ENCODE data around the gene MRPL20.

MRPL20 gene

DNA sequence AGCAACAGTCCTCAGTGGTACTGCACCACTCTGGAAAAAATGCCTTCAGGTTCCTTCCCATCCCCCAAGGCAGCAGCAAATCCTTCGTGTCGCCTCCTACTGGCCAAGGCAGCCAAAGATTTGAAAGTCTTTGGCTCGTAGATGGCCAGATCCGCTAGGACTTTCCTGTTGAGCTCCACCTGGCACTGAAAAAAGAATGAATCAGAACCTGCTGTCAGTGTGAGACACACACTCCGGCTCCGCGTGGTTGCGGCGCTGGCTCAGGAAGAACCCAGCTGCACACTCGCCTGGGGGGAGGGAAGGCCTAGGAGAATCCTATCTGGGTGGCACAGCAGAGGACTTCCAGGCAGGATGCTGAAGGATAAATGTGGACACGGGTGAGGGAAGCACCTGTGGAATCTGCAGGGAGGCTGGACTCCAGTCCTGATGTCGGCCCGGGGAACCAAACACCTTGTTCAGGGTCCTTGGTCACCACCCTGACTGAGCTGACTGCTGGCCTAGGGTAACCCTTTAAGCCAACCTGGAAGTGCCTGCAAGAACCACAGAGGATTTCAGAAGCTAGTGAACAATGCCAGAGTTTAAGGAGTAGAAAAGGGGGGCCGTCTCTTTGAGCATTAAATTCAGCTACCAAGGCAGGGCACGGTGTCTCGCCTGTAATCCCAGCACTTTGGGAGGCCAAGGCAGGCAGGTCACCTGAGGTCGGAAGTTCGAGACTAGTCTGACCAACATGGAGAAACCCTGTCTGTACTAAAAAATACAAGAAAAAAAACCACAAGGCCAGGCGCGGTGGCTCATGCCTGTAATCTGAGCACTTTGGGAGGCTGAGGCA, 4.8 kb downstream of the MRPL20 start:
- H3K27ac ChIP-seq, result peak overlapping the region; percentile 80
- TF ChIP-seq ZFX (IDR thresholded peaks at IDR 0.05; ENCODE audit: borderline replicate concordance), result no peak
- TF ChIP-seq, protein P1, sequence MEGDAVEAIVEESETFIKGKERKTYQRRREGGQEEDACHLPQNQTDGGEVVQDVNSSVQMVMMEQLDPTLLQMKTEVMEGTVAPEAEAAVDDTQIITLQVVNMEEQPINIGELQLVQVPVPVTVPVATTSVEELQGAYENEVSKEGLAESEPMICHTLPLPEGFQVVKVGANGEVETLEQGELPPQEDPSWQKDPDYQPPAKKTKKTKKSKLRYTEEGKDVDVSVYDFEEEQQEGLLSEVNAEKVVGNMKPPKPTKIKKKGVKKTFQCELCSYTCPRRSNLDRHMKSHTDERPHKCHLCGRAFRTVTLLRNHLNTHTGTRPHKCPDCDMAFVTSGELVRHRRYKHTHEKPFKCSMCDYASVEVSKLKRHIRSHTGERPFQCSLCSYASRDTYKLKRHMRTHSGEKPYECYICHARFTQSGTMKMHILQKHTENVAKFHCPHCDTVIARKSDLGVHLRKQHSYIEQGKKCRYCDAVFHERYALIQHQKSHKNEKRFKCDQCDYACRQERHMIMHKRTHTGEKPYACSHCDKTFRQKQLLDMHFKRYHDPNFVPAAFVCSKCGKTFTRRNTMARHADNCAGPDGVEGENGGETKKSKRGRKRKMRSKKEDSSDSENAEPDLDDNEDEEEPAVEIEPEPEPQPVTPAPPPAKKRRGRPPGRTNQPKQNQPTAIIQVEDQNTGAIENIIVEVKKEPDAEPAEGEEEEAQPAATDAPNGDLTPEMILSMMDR (IDR thresholded peaks at IDR 0.05), result peak; percentile 87

DNA sequence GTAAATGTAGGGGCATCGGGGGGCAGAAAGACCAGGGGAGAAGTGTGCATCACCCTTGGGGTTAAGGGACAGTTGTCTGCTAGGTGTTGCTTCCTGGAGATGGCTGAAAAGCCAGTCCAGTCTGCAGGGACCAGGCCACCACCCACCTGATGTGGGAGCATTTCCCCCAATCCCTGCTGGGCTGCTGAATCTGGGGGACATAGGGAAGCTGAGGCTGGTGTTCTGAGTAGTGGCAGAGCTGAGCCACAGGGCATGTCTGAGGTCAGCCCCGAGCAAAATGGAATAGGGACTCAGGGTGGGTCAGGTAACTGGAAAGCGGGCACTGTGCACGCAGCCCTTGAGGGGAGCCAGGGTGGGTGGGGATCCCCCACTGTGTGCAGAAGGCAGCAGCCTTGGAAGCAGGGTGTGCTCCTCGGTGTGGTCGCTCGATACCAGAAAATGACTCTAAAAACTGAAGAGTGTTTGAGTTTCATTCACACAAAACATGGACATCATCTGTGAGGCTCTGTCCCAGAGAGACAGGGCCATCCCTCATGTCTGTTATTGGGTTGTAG, 5.6 kb downstream of the MRPL20 start:
- TF ChIP-seq ZFX (IDR thresholded peaks at IDR 0.05; ENCODE audit: borderline replicate concordance), result no peak
- TF ChIP-seq, protein P1 (IDR thresholded peaks at IDR 0.05), result no peak
- H3K27ac ChIP-seq, result peak overlapping the region; percentile 80

DNA sequence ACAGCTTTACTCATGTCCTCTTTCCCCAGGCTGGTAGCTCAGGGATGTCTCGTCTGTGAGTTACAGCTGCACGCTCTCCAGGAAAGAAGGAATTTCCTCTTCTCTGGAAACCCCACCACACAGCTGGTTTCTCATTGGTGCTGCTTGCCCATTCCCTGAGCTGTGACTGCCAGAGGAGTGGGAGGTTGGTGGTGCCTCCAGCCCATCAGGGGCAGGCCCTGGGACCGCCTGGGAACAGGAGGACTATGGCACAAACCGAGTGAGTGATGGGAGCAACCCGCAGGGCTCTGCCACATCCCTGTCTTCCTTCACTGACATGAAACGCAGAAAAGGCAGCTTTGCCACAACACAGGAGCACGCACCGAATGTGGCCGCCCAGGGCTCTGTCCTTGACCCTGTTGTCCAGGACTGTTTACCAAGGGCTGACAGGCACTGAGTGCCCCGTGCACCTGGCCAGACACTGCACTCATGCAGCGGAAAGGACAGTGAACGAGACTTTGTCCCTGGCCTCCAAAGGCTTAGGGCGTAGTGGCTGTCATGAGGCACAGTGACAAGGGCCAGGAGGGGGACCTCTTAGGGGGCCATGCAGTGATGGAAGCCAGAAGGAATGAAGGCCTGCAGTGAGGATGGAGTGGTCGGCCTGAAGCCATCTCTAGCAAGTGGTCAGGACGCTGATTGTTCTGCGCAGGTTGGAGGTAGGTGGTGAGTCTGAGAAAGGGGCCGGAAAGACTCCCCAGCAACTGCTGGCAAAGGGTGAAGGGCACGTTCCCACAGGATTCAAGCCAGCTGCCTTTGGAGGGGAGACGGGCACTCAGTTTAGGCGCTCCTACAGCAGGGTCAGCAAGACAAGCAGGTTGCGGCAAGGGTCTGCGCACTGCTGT, 6.3 kb downstream of the MRPL20 start:
- TF ChIP-seq, protein P1 (IDR thresholded peaks at IDR 0.05), result no peak
- no peak for TF ChIP-seq ZFX (IDR thresholded peaks at IDR 0.05; ENCODE audit: borderline replicate concordance)
- peak overlapping the region; percentile 80 for H3K27ac ChIP-seq

DNA sequence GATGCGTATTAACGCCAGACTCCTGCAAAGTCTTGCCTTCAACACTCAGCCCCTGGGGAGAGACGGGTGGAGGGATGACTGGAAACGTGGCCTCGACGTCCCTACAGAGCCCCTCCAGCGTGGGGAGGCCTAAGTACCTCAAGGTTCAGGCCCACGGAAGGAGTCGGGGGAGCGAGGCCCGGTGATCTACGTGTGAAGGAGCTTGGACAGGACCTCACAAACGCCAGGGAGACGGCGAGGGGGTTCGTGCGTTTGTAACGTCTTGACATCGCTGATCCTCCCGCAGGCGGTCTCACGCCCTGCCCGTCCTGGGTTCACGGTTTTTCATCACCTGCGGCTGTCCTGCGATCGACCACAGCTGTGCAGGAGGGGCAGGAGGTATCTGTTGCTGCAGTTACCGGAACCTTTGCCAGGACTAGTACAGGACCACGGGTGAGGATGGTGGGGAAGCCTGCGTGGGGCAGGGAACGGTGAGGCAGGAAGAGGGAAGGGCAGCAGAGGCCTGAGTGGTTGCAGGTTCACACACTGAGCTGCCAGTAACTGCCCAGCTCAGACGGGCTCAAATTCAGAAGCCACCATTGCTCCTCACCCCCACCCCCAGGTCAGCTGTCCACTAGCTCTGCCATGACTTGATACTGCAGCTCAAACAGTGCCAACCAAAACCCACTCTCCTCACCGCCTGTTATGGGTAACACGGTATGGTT, 7.1 kb downstream of the MRPL20 start:
- TF ChIP-seq, protein P1 (IDR thresholded peaks at IDR 0.05), result no peak
- no peak for TF ChIP-seq ZFX (IDR thresholded peaks at IDR 0.05; ENCODE audit: borderline replicate concordance)
- peak overlapping the region; percentile 80 for H3K27ac ChIP-seq

DNA sequence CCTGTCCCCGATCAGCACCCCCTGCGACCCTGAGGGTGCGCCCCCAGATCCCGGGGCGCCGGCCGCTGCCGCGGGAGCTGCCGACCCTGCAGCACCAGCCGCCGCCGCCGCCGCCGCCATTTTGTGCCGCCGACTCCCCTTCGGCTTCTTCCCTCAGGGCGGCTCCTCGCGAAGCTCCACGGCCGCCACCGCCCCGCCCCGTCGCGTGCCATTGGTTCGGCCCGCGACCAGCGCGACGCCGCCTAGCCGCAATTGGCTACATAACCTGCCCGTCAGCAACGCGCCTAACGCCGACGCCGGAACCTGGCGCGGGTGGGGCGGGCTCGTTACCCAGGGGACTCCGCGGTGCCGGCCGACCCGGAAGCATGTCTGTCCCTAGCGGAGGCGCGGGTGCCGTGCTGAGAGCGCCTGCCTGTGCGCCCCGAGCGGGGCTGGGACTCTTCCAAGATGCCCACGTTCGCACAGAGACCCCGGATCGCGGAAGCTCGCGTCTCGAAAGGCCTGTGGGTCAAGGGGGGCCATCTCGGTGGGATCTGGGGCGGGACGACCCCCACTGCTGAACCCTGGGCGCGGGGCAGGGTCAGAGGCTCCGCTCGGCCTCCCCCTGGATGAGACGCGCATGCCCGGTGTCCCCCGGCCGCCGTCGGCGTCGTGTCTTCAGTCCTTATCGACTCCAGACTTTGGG, 7.8 kb downstream of the MRPL20 start, which contains the start of gene CCNL2:
Gene CCNL2 (minus strand): TSS at position 149 of the 685 bp plus-strand sequence. CDS start 29 bp downstream, at position 120.
- peak within 1 kb of the TSS; percentile 80 for H3K27ac ChIP-seq
- no peak for TF ChIP-seq ZFX (IDR thresholded peaks at IDR 0.05; ENCODE audit: borderline replicate concordance)
- TF ChIP-seq, protein P1 (IDR thresholded peaks at IDR 0.05), result peak; percentile 70

DNA sequence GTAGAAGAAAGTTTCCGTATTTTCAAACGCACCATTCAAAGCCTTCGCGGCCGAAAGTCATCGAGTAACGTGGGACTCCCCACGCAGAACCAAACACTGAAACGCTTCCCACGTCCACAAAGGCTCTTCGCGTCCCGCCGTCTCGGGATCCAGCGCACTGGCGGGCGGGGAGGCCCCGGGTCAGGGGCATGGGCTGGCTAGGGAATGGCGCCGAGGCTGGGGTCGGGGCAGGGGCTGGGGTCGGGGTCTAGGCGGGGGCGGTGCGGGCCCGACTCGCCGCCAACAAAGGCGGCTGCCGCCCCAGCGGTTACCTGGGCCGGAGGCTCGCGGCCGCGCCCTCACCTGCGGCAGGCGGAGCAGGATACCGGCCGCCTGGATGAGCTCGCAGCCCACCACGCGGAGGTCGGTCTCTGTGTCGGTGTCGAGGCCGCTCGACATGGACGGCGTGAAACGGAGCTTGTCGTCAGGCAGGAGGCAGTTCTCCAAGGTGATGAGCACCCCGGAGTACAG, 8.4 kb downstream of the MRPL20 start:
- TF ChIP-seq, protein P1 (IDR thresholded peaks at IDR 0.05), result no peak
- TF ChIP-seq ZFX (IDR thresholded peaks at IDR 0.05; ENCODE audit: borderline replicate concordance), result no peak
- H3K27ac ChIP-seq, result peak overlapping the region; percentile 80

Data from 22Rv1 (cell line).